Erythroblast (primary cell): Measurements from ENCODE around the gene TFIP11.

ENCODE experiments used
- DNase-seq, 2 experiments: peaks; one replicate each; lab custom pipeline; 2025; lab: John Stamatoyannopoulos, UW
- GATA1 ChIP-seq: IDR thresholded peaks from 2 replicates; pipeline ENCODE4 v1.6.1; 2011; ENCODE audit warnings: low read depth, mild to moderate bottlenecking, control low read depth, low read length, moderate library complexity
- POLR2A ChIP-seq: IDR thresholded peaks from 2 replicates; pipeline ENCODE4 v1.6.1; 2011; ENCODE audit warnings: mild to moderate bottlenecking, low read length

The TFIP11 gene

DNA sequence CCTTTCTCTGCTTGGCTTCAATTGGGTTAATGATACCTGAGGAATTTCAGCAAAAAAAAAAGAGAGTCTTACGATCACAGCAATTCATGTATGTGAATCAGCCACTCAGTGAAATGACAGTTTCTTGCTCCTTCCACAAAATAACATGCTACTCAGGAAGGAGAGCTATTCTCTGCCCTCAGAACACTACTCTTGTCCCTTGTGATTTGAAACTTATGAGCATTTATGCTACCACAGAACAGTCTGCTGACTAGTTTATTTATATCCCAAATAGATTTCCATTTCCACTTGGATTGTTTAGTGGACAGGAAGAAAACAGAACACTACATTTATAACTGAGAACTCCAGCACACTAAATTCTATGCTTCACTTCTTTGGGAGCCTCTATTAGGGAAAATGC lies 8.5 kb downstream of the TFIP11 start:
- TF ChIP-seq GATA1 (no peak), POLR2A (no peak)
- DNase-seq: no peak

DNA sequence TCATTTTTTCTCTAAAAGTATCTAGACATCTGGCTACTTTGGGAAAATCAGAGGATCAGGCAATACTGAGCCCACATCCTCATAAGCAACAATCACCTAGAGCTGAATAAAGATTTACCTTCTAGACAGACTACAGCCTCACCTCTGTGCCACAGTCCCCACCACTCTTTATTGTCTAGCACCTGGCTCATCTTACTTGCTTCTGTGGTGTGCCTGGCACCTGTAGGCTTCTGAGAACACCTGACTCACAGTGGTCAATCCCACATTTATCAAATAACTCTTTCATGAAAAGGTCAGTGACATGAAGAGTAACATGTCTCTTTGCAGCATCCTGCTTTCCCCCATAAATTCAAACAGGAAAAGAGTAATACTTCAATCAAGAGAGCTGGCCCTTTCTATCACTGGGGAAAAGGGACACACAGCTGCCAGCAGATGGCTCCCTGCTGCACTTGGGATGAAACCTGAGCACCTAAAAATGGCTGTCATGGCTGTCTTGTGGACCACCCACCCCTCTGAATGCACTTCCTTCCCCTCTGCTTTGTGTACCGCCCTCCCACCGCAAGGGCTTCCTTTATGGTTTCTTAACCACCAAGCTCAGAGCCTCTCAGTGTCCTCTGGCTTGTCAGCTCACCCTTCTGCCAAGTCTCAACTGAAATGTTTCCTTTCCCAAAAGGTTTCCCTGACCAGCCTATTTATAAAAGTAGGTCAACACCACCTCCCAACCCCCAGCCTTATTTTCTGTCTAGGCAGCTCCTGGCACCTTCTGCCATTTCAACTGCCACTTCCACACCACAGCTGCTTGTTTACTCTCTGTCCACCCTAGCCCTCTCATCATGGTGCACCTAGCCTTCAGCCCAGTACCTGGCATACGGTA lies 9.3 kb downstream of the TFIP11 start:
- peak; percentile 51 to 61 for DNase-seq
- no peak for TF ChIP-seq GATA1
- no peak for TF ChIP-seq POLR2A

DNA sequence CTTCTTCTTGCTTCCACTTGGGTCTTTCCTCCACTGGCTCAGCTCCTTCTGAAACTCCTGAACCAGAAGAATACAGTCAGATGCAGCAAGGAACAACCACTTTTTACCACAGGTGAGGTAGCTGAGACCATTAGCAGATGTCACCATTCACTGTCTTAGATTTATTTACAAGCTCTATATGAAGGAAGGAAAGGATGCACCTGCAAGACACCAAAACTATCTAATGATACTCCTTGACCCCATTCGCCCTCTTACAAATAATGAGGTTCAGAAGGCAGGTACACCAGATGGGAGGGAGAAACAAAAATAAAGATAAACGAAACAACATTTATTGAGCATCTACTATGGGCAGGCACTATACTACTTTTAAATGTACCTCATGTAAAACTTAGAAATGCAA lies 10.3 kb downstream of the TFIP11 start:
- DNase-seq: no peak

DNA sequence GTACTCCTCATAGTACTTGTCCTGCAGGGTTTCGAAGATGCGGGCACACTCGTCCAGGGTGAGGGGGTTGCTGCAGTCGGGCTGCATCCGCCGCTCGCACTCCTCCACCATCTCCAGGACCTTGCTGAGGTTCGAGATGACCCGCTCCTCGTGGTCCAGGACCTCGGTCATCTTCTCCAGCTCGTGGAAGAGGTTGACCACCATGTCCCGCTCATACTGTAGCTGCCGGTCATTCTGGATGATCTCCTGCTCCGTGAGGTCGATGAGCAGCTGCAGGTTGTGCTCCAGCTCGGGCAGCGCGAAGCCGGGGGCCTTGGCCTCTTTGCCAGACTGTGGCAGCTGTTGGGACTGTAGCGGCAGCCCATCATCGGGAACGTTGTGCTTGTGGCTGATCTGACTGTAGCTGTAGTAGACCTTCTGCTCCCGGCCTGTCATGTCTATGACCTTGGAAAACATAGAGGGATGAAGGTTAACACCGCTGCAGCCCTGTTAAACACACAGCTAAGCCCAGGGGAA lies 13.0 kb downstream of the TFIP11 start:
- no peak for DNase-seq
- TF ChIP-seq POLR2A (no peak), GATA1 (no peak)

More for the DNA sequence above, 10.3 kb downstream of the TFIP11 start:
- TF ChIP-seq GATA1: no peak
- no peak for TF ChIP-seq POLR2A

DNA sequence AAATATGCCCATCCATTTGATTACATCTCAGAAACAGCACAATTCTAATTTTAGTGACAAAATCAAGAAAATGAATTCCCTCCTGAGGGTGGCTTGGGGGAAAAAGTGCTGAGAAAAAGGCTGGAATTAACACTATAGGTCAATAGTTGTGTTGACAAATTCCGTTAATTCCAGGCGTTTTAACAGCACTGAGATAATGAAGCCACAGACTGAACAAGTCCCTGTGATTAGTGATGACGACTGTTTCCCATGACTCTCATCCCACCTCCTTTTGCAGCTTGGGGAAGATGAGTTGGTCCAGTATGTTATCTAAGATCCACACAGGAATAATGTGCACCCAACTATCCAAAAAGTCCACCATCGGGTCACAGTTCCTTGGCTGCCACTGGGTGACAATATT lies 15.8 kb downstream of the TFIP11 start:
- no peak for DNase-seq
- no peak for TF ChIP-seq POLR2A
- no peak for TF ChIP-seq GATA1

DNA sequence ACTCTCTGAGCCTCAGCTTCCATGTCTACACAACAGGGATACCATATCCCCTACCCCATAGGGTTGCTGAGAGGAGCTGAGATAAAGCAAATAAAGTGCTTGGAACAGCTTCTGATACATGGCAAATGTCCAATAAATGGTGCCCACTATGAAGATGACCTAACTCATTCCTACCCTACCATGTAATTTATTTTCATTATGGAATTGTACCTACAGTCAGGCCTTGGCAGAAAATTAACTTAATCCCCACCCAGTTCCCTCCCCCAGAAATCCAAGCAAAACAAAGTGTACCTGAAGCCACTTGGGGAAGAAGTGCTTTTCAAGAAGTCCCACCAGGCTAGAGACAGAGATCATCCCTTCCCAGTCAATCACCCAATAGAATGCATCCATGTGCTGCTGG lies 17.8 kb downstream of the TFIP11 start:
- DNase-seq: no peak
- TF ChIP-seq POLR2A (no peak), GATA1 (no peak)

DNA sequence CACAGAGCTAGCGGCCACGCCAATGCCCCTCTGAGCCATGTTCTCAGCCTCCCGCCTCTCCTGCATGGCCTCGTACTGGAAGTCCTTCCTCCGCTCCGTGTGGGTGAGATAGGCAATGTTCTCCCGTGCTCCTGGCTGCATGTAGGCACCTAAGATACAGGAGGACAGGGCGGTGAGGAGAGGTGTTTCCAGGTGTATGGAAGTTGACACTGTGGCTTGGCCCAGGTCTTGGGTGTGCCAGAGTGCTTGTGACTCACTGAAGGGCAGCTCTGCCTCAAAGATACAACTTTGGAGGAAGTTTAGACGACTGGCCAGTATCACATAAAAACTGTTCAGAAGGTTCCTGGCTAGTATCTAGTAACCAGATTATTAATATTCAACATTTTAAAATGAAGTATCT lies 20.1 kb downstream of the TFIP11 start:
- DNase-seq: no peak
- no peak for TF ChIP-seq POLR2A
- TF ChIP-seq GATA1: no peak

DNA sequence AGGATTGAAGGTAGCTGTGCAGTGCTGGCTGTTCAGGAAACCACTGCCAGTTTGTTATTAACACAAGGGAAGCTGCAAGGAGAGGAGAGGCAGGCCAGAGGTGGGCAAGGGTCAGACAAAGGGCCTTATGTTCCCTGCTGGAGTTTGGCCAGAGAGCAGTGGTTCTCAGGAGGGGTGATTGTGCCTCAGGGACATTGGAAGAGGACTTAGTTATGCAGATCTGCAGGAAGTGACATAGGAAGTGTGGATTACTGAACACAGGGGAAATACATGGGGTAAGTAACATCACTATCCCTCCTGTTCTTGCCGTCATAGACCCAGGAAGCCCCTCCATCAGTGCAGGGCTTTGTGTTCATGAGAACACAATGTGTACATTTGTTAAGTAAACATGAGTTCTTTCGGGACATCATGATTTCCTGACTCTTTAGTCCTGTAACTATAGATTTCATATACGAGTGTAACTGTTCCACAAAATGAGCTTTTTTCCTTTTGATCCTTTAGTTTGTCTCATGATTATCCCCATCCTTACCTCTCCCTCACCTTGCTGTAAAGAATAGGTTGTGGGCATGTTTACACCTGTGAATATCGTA lies 22.7 kb downstream of the TFIP11 start:
- DNase-seq: no peak
- TF ChIP-seq GATA1 (no peak), POLR2A (no peak)

DNA sequence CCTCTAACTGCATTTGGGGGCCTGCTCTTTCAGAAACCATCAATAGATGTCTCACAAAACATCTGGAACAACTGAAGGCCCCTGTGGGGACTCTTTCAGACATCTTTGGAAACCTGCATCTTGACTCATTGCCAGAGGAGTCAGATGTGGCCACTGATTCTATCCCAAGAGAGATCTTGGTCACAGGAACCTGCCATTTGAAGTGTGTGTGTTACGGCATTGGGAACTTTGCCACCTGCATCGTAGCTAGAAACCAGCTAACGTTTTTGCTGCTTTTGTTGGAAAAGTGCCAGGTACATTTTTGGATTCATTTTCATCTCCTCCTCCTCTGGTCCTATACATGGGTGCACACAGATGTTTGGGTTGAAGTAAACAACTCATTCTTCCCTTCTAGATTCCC lies 24.3 kb downstream of the TFIP11 start:
- DNase-seq: no peak
- no peak for TF ChIP-seq POLR2A
- TF ChIP-seq GATA1: no peak

DNA sequence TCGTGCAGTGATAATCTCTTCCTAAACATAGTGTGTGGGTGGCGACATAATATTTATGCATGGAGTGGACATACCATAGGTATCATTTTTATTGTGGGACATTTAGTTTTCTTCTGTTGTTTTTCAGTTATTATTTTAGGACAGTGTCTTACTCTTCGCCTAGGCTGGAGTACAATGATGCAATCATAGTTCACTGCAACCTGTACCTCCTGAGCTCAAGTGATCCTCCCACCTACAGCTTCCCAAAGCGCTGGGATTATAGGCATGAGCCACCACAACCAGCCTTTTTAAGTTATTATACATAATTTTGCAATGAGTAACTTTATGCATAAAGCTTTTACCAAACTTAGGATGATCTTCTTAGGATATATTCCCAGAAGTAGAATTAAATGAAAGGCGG lies 25.9 kb downstream of the TFIP11 start:
- DNase-seq: no peak
- TF ChIP-seq POLR2A (no peak), GATA1 (no peak)

DNA sequence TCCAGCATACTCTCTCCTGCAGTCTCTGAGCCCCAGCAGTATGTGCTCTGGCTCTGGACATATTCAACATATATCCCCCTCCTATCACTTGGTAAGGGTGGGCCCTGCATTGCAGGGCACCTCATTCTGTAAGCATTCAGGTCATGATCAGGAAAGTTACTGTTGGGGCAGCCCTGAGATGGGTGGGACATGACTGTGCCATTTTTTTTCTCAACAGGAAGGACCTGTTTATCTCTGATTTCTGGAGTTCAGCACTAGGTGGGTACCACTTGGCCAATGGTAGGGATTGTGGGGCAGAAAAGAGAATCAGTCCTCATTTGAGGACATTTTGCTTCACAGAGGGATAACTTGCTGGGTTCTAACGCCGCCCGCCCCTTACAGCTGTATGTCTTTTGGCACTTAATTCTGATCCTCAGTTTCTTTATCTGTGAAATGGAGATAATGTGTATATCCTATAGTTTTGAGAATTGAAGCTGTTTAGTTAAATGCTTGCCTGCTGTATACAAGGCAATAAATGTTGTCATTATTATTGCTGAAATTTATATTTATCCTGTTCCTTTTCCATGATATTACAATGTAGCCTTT lies 26.4 kb downstream of the TFIP11 start:
- DNase-seq: peak; percentile 68
- no peak for TF ChIP-seq GATA1
- TF ChIP-seq POLR2A: no peak

DNA sequence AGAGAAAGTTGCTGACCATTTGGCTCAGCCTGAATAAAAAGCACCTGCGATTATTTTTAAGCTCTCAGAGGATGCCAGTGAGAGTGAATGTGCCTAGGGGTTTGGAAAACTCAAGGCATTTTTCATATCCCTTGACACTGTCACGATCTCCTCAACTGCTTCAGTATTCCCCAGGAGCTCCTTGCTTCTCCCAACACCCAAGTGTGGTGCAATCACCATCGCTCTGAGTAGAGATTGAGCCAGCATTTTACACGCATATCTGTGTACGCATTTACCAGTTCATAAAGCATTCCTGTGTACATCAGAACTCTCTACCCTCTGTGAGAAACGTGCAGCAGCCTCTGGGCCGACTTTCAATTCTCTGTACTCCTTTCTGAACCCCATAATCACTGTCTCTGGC lies 27.3 kb downstream of the TFIP11 start:
- TF ChIP-seq GATA1 (no peak), POLR2A (no peak)
- peak in 1 of 2 experiments; percentile 38 for DNase-seq

DNA sequence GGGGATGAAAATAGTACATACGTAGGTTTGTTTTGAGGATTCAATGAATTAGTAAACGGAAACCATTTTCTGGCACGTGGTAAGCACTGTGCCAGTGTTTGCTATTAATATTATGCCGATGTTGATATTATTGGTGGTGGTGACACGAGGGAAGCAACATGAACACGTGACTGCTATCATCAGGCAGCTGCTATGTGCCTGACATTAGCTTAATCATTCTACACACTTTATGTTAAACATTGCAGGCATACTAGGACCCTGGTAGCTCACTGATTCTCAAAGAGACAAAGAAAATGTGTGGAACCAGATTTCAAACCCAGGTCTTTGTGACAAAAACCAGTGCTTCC lies 27.9 kb downstream of the TFIP11 start:
- TF ChIP-seq POLR2A (no peak), GATA1 (no peak)
- DNase-seq: peak in 1 of 2 experiments; percentile 79
